NCI-H1092 treated with DMSO at 0.1 percent for 48 hours (cell line): ENCODE data around the gene ZNF592.

Experiments
- DNase-seq: peaks from one replicate; lab custom pipeline; 2025; lab: John Stamatoyannopoulos, UW

ZNF592 gene

DNA sequence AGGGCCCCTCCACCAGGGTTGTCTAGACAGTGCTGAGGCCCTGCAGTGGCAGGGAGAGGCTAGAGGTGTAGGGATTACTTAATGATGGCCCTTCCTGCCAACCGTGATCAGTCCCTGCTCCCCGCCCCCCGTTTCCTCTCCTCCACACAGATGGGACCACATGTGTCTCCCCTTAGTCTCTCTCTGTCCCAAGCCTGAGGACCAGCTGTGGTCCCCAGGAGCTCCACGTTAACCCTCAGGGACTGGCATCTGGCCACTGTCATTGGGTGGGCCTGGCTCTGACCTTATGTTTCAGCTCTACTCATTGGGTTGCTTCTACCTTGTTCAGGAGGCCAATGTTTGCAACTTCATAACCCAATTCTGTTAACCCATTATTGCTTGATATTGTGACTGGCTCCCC lies 62.8 kb downstream of the ZNF592 start:
- DNase-seq: no peak

DNA sequence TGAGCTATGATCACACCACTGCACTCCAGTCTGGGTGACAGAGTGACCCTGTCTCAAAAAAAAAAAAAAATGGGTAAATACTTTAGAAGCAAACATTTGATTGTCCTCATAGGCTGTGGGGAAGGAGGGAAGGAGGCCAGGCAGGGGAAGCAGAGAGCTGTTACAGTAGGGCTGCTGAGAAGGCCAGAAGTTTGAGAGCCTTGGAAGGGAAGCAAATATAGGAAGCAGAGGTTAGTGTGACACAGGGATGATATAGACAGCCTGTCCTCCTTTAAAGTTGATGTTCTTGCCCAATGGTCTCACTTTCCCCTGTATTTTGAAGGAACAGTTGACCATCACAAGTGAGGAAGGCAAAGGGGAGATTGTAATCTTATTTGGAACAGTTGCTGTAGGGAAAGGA lies 63.4 kb downstream of the ZNF592 start:
- DNase-seq: no peak

DNA sequence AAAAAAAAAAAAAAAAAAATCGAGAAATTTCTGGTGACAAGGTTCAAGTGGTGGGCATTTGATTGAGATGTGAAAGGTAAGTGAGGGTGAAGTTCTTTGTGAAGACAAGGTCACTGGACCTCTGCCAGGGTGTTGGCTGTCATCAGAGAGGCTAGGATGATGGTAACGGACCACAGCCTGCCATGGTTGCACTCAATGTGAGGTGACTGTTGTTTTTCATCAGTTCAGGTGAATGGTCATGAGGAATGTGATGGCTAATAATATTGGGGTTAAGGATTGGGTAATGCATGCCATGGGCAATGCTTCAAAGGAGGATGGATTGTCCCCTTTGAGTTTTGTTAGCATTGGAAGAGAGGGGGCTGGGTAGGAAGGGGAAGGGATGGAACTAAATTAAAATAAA lies 64.5 kb downstream of the ZNF592 start:
- no peak for DNase-seq

DNA sequence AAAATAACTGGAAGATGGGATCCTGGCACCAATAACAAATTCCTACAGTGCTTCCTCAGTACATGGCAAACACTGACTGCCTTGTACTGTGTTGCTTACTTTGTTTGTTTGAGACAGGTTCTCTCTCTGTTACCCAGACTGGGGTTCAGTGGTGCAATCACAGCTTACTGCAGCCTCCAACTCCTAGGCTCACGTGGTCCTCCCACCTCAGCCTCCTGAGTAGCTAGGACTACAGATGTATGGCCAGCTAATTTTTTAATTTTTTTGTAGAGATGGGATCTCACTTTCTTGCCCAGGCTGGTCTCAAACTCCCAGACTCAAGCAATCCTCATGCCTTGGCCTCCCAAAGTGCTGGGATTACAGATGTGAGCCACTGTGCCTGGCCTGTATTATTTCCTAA lies 65.0 kb downstream of the ZNF592 start:
- DNase-seq: no peak

DNA sequence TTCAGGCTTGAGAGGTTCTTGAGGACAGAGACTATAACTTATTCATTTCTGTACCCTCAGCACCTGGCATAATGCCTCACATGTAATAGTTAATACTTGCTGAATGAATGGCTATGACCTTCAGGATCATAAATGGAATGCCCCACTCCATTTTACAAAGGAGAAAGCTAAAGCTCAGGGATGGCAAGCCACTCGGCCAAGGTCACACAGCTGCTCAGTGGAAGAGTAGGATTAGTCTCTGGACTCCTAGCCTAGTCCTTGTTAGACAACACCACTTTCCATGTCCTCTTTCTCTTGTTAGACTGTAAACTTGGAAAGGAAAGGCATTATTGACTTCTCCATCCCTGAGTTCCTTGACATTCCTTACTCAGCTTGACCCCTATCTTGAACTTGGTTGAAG lies 65.5 kb downstream of the ZNF592 start:
- DNase-seq: no peak

DNA sequence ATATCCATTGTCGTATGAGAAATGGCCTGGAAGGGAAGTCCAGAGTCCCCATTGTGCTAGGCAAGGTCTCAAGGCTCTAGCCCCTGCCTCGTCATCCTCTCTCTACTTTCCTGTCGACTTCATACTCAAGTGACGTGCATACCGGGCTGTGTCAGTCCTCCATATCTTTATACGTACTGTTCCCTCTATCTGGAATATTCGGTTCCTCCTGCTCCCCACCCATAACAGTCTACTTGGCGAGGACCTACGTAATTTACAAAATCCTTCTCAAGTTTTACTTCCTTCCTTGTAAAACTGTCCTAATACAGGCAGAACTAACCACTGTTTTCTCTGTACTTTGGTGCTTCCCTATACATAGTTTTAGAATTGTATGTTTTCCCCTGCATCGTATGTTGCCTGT lies 66.5 kb downstream of the ZNF592 start:
- DNase-seq: no peak

DNA sequence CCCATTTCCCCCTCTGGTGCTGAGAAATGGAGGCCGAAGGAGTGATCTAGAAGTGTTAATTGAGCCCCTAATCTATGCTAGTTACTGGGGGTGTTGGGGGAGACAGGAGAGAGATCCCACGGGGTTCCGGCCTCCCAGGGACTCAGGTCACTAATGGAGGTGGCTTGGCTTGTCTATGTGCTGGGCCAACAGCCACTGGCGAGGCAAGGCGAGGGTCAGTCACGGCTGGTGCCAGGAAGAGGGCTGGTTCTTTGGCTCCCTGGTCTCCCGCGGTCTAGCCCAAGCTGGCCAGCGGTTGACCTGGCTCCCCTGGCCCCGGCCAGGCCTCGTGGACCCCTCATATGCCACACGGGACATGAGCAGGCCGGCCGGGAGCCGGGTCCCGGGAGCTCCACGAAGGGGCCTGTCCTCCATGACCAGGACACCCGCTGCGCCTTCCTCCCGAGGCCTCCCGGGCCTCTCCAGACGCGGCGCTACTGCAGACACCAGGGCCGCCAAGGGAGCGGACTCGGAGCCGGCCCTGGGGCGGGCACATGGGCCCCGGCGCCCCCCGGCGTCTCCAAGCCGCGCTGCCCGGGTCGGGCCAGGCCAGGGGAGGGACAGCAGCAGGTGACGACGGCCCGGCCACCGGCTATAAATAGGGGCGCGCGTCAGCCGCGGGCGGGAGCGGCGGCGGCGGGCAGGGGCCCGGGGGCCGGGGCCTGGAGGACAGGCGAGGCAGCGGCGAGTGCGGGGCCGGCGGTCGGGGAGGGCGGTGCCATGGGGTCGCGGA lies 68.5 kb downstream of the ZNF592 start, which contains the start of gene ALPK3:
Gene ALPK3, plus strand, starts transcription at position 663 of the 772 bp plus-strand sequence. Its CDS starts 97 bp downstream, at position 760.
- no peak for DNase-seq

DNA sequence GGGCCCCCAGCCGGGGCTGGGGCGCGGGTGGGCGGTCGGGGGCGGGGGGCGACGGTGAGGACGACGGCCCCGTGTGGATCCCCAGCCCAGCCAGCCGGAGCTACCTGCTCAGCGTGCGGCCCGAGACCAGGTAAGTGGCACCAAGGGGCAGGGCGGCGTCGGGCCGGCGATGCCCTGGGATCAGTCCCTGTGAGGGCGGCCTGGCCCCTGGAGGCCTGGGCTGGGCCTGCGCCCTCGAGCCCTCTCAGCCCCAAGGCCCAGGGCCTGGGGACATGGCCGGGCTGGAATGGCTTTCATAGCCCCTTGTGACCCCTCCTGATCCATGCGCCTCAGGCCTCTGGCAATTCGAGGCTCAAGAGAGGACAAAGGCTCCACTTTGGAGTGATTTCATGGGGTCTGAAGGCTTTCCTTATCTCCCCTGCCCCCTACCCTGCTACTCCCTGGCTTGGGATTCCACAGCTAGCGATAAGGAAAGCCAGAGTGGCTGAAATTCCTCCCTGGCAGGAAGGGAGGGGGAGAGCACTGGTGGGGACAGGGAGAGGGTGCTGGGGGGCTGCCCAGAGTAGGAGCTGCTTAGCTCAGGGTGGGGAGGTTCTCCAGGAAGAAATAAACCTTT lies 69.2 kb downstream of the ZNF592 start:
- DNase-seq: no peak

DNA sequence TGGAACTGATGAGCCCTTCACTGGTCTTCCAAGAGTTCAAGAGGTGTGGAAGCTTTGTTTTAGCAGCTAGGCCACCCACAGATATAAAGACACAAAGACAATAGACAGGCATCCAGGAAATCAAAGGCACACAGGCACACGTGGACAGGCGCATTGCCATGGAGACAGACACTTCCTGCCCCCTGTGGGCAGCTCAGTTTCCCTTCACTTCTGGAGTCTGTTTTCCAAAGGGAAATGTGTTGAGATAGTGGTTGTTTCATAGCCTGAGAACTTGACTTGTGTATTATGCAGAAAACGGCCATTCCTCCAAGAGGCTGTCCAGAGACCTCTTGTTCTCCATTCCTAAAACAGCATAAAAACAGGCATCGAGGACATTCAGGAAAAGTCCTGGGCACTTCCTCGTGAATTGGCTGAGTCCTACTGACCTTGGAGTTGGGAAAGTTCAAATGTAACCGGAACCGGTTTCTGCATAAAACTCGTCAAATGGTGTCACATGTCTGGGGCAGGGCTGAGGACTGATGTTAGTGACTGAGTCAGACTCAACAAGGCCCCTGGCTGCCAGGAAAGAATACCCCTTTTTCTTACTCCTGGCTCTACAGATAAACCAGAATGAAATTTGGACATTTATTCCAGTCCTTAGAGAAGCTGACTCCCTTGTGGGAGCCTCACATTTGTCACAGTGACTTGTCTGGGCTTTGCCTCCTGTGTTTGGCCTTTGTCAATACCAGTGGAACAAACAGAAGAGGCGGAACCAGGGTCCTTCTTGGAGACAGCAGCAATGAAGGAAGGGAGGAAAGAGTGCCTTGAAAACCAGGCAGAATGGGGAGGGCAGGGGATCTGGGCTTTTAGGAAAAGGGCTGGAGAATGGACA lies 70.1 kb downstream of the ZNF592 start:
- DNase-seq: no peak

DNA sequence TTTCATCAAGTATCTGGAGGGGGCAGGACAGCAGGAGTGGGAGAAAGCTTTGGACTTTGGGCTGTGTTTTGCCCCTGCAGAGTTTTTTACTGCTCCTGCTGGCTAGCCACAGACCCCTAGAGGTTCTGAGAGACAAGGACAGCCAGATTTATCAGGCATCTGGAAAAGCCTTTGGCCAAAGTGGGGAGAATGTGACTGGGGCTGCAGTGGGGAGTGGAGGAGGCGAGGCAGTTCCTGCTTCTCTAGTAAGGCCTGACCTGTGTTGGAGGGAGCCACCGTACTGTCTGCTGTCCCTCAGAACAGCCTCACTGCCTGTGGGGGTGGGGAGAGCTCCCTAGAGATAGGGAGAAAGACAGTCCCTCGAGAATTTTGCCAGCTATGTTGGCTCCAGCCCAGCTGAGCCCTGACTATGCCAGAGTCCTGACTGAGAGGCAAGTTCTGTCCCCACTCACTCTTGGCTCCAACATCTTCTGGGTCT lies 70.9 kb downstream of the ZNF592 start:
- DNase-seq: no peak

DNA sequence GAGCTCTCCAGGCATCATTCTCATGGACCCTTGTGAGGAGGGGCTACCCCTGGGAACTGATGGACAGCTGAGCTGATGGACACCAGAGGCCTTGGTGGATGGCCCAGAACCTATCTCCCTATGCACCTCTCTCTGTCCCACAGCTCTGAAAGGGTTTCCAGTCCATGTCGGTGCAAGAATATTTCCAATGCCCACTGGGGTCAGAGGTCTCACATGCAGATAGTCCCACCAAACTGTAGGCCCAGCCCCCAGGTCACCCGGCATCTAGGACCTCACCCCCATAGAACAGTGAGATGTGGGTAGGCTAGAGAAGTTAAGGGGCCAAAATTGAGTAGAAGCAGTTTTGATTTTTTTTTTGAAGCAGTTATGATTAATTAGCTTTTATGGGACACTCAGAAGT lies 71.4 kb downstream of the ZNF592 start:
- DNase-seq: no peak

DNA sequence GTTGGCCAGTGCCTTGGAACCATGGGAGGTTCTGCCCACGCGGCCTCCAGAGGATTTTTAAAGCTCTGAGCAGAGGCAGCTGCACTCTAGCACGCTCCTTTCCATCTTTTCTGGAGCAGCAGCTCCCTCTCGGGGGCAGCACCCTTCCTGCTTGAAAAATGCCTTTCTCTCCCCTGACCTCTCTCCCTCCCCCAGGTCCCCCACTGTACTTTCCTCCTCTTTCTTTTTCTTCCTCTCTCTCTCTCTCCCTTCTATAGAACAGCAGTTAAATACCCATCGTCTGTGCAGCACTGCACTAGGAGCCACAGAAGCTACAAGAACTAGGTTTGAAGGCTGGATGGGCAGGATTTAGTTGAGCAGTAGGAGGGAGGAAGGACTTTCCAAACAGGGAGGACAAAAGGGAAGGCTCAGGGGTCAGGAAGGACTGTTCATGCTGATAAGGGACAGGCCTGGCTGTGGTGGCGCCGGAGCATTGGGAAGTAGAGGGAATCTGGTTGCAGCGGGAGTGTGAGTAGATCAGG lies 73.2 kb downstream of the ZNF592 start:
- no peak for DNase-seq

DNA sequence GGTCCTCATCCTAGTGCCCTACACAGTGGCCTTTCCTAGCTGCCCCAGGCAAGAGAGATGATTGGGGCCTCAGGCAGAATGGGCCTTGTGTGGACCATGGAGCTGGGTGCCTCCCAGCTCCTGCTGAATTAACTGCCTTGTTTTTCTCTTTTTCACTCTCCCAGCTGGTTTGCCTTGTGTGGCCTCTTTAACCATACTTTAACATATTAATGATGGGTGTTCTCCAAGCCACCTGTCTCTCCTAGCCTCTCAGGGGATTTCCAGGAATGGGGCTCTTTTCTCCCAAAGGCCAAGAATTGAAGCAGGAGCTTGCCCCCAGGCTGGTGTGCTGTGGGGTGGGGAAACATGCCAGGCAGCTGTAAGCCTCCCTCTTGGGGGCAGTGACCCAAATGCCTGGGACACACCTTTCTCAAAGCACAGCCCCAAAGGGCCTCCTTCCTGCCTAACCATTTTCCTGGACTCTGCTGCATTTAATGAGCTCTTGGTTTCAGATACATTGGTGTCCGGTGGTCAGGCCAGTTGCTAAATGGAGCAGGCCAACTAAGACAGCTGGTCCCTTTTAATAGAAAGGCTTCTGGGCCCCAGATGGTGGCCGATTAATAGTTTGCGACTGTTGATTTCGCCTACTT lies 74.4 kb downstream of the ZNF592 start:
- DNase-seq: no peak

DNA sequence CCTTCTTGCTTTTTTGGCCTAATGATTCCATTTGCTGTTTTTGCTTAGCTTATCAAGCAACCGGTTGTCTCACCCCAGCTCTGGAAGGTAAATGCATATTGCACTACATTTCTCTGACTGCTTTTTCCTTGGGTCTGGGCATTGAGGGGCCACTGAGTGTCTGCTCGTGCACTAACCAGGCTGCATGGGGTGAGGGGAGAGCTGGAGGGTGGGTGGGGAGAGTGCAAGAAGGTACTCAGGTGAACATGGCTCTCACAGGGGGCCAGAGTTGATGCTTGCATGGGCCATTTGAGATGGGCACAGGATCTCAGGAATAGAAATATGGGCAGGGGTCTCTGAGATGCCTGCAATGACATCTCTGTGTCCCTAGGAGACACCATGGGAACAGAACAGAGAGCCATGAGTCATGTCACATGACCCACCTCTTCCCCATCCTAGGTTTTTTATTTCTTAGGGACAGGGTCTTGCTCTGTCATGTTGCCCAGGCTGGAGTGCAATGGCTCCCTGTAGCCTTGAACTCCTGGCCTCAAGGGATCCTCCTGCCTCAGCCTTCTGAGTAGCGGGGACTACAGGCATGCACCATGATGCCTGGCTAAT lies 75.0 kb downstream of the ZNF592 start:
- DNase-seq: no peak

DNA sequence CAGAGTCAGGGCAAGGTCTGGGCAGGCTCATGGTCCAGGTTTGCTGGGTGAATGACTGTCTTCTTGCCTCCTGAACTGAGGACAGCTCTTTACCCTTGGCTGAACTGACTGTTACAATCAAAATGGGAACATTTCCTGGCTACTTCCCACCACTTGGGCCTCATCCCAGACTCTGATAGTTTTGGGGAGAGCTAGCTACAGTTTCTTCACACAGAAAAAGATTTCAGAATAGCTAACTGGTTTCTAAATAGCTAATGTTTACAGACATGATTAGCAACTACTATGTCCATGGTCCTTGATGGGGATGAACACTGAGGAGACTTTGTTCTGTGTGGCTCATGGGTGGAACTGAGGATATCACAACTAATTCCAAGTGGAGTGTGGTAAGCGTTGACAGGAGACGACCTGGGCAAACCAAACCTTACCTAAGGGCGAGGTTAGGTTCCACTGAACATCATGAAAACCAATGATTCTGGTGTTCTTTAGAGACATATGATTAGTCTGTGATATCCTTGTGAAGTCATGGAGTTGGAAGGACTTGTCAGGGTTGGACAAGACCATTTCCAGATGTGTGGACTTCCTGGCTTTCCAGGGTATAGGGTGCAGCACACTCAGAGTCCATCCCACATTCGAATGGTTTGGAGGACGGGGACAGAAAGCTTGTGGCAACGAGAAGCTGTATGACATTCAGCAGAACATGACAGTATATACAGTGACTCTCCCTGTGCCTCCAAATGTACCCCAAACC lies 76.0 kb downstream of the ZNF592 start:
- no peak for DNase-seq

DNA sequence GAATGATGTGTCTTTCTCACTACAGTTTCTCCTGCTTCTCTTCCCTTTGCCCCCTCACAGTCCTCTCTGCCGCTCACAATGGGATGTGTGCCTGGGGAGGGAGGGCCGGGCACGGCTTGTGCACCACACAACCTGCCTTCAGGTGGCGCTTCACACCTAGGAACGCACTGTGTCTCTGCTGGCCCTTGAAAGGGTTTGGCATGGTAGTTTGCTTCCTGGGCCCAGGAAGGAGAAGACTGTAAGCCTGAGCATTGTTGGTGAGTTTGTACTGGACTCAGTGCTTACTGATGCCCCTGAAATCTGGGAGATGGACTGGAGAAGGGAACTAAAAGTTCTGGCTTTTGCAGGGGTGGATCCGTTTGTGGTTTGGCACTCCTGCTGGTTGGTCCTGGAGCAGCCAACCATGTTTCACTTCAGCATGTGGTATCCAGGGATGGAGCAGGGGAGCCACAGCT lies 78.0 kb downstream of the ZNF592 start:
- no peak for DNase-seq

DNA sequence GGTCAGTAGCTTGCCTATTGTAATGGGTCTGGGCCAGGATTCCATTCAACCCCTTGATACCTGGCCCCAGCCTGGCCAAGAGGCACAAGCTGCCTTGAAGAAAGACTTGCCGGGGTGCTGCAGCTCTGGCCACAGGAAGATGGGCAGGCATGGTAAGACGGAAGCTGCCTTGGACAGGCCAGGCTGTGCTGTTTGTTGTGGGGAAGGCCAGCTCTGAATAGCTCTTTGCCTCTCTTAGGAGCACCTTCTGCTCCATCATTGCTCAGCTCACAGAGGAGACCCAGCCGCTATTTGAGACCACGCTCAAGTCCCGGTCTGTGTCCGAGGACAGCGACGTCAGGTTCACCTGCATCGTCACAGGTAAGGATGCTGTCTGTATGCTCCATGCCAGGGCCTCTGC lies 78.9 kb downstream of the ZNF592 start:
- no peak for DNase-seq

DNA sequence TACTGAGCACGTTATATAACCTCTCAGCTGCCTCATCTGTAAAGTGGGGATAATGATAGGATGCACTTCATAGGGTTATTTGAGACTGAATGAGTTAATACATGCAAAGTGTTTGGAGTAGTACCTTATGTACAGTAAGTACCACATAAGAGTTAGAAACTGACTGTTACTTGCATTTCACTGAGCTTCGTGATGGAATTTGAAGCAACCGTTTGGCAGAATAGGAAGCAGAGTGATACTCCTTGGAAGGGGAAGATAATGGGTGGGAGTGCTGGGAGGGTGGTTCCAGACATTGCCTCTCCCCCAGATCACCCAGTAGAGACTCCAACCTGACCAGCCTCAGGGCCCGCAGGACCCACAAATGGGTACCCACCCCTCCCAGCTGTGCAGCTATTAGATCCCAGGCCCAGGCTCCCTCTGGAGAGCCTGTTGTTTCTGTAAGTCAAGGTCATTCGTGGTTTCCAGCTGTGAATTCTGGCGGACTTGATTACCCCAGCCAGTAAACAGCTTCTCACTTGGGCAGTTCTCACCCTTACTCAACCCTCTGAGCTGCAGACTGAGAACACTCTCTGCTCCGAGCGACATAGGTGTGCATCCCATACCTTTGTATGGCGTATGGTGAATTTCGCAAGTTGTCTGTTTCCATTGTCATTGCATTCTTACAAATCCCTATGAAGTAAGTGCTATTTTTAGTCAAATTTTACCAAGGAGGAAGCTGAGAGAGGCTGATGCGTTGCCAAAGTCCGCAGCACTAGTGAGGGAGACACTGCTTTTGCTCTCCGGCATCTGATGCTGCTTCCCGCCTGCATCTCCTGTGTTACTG lies 79.9 kb downstream of the ZNF592 start:
- no peak for DNase-seq

DNA sequence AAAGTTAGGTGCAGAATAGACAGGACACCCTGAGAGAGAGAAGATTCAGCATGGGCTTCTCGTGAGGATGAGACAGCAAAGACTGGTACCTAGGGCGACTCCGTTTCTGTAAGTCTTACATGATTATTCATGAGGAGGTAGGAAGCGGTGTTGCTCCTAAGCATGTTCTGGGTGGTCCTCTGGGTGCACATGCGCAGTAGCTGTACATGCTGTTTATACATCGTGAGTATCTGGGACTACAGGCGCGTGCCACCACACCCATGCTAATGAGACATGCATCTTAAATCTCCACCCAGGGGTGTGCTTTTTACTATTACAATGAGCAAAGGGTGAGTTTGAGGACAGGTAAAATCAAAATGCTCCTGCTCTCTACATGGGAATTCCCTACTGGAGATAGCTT lies 81.0 kb downstream of the ZNF592 start:
- no peak for DNase-seq

DNA sequence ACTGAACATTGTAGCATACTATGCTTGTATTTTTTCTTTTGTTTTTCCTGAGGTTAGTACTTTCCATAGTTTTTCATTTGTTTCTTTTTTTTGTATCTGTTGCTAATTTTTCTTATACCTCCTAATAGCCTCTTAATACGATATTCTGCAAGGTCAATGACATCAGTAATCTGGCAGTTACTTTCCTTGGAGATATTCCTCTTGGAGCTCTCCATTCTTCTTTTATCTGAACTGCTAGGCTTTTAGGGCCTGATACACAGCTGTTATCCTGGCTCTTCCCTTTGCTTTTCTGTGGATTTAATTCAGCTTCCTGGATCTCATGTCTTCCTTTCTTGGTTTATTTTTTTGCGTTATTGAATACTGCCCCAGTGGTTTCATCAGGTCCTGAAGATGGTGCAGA lies 81.6 kb downstream of the ZNF592 start:
- DNase-seq: no peak
